Loucy (cell line): ENCODE data around the gene MRPS15.

Experiments used
- H2AFZ ChIP-seq: fragments of 200-600 bp; sonication (generic); 2 replicates; pipeline ENCODE4 v1.6.0; 2016; ENCODE audit warnings: antibody characterized with exemption, mild to moderate bottlenecking, low read length, moderate library complexity
- H3F3A ChIP-seq: fragments of 200-600 bp; 2 replicates; pipeline ENCODE4 v1.6.0; 2016; ENCODE audit warnings: antibody characterized with exemption, low read depth, mild to moderate bottlenecking
- H3K27me3 ChIP-seq: fragments of 200-600 bp; sonication (generic); 2 replicates; pipeline ENCODE4 v1.6.1; 2014; ENCODE audit warnings: low read length, mild to moderate bottlenecking; ENCODE audit not compliant: insufficient read depth, poor library complexity, severe bottlenecking
- H3K36me3 ChIP-seq: fragments of 200-600 bp; sonication (generic); 2 replicates; pipeline ENCODE4 v1.6.1; 2016; ENCODE audit warnings: low read length; ENCODE audit not compliant: insufficient read depth
- H3K4me1 ChIP-seq: fragments of 200-600 bp; sonication (generic); 2 replicates; pipeline ENCODE4 v1.5.1; 2014; ENCODE audit warnings: low read length, mild to moderate bottlenecking; ENCODE audit not compliant: insufficient read depth, poor library complexity, severe bottlenecking
- H3K4me2 ChIP-seq: fragments of 200-600 bp; sonication (generic); 2 replicates; pipeline ENCODE4 v1.6.0; 2014; ENCODE audit warnings: antibody characterized with exemption, low read length, low read depth, mild to moderate bottlenecking; ENCODE audit not compliant: poor library complexity, severe bottlenecking
- H3K4me3 ChIP-seq: fragments of 200-600 bp; sonication (generic); 2 replicates; pipeline ENCODE4 v1.5.1; 2014; ENCODE audit warnings: low read length, mild to moderate bottlenecking, mixed read lengths; ENCODE audit not compliant: poor library complexity, severe bottlenecking
- H3K79me2 ChIP-seq: fragments of 200-600 bp; sonication (generic); 2 replicates; pipeline ENCODE4 v1.6.1; 2014; ENCODE audit warnings: low read length; ENCODE audit not compliant: insufficient read depth
- H3K9ac ChIP-seq: fragments of 200-600 bp; sonication (generic); 2 replicates; pipeline ENCODE4 v1.6.0; 2014; ENCODE audit warnings: mild to moderate bottlenecking, low read depth, low read length, moderate library complexity; ENCODE audit not compliant: poor library complexity, severe bottlenecking
- H3K9me2 ChIP-seq: fragments of 200-600 bp; sonication (generic); replicated peaks from 2 replicates; pipeline ENCODE4 v1.6.1; 2016; ENCODE audit warnings: low read depth, low read length, mixed read lengths
- H3K9me3 ChIP-seq: fragments of 200-600 bp; sonication (generic); 2 replicates; pipeline ENCODE4 v1.6.1; 2014; ENCODE audit warnings: mild to moderate bottlenecking, antibody characterized with exemption, low read length, low read depth; ENCODE audit not compliant: insufficient read depth
- H4K20me1 ChIP-seq: fragments of 200-600 bp; sonication (generic); 2 replicates; pipeline ENCODE4 v1.6.0; 2014; ENCODE audit warnings: antibody characterized with exemption, low read length, mild to moderate bottlenecking; ENCODE audit not compliant: insufficient read depth, poor library complexity, severe bottlenecking
- CTCF ChIP-seq: fragments of 200-600 bp; sonication (generic); conservative IDR thresholded peaks from 2 replicates; pipeline ENCODE4 v1.5.1; 2014; ENCODE audit warnings: mild to moderate bottlenecking, antibody characterized with exemption, low read length
- EZH2phosphoT487 ChIP-seq: fragments of 200-600 bp; IDR thresholded peaks from 2 replicates; pipeline ENCODE4 v1.6.1; 2018; ENCODE audit warnings: antibody characterized with exemption, mild to moderate bottlenecking, moderate library complexity, borderline replicate concordance

The MRPS15 gene

DNA sequence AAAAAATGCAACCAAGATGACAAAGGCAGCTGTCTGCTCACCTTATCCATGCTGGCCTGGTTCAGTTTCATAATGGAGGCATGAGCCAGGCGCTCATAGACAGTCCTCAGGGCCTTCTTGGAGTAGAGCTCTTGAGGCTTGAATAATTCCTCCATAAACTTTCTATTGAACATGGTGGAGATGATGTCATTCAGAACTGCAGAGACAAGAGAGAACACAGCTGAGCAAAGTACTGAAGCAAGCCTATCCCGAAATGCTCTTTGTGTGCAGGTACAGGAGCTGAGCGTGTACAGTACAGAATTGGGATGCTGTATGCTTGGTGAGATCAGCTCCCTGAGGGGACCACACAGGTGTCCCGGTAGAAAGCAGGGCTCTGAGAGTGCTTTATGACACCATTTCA lies 25.5 kb downstream of the MRPS15 start:
- H3K4me2 ChIP-seq = no peak overlapping the region
- no peak for TF ChIP-seq EZH2phosphoT487
- TF ChIP-seq CTCF = no peak

DNA sequence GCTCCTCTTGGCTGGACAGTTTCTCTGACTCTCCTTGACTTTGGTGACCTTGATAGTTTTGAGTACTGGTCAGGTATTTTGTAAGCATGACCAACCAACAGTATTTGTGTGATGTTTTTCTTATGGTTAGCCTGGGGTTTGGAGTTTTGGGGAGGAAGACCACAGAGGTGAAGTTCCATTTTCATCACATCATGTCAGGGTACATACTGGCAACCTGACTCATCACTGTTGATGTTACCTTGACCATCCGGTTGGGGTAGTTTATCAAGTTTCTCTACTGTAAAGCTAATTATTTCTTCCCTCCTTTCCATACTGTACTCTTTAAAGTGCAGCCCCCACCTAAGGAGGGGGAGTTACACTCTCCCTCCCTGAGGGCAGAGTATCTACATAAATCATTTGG lies 27.4 kb downstream of the MRPS15 start:
- Histone ChIP-seq H2AFZ (no peak overlapping the region), H3K4me2 (no peak overlapping the region), H3K4me3 (no peak overlapping the region), H3K9ac (no peak overlapping the region), H3K36me3 (no peaks in the 10 kb centered on the region), H3F3A (no peaks in the 10 kb centered on the region), H4K20me1 (no peaks in the 10 kb centered on the region), H3K9me2 (no peaks in the 10 kb centered on the region), H3K79me2 (no peaks in the 10 kb centered on the region), H3K9me3 (no peaks in the 10 kb centered on the region), H3K27me3 (no peaks in the 10 kb centered on the region), H3K4me1 (no peaks in the 10 kb centered on the region)
- TF ChIP-seq EZH2phosphoT487 (no peak), CTCF (no peak)

More for the DNA sequence above, 25.5 kb downstream of the MRPS15 start:
- H3K4me3 ChIP-seq = no peak overlapping the region
- no peaks in the 10 kb centered on the region for H3K27me3 ChIP-seq
- H3F3A ChIP-seq = no peaks in the 10 kb centered on the region
- no peaks in the 10 kb centered on the region for H3K36me3 ChIP-seq
- H3K9me3 ChIP-seq = no peaks in the 10 kb centered on the region
- no peaks in the 10 kb centered on the region for H4K20me1 ChIP-seq
- no peaks in the 10 kb centered on the region for H3K4me1 ChIP-seq
- H3K9ac ChIP-seq = no peak overlapping the region
- no peaks in the 10 kb centered on the region for H3K9me2 ChIP-seq
- H3K79me2 ChIP-seq = no peaks in the 10 kb centered on the region
- no peak overlapping the region for H2AFZ ChIP-seq

DNA sequence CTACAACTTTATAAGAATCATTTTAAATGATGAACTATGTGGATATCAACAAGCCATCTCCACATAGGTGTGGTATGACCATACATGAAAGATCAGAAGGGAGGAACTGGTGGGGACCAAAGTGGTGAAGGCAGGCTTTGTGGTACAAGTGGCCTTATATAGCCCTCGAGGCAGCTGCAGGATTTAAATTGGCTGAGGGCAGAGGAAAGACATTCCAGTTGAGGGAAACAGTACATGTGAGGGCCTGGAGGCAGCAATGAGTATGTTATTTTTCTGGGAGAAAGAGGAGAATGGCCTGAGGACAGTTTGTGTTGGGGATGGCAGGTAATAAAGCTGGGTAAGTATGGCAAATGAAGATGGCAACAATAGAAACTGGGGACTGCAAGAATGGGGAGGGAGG lies 31.1 kb downstream of the MRPS15 start:
- Histone ChIP-seq H3K9me3 (no peaks in the 10 kb centered on the region), H3K4me1 (no peaks in the 10 kb centered on the region), H2AFZ (no peak overlapping the region), H3K4me3 (no peak overlapping the region), H3K27me3 (no peaks in the 10 kb centered on the region), H3K36me3 (no peaks in the 10 kb centered on the region), H3K4me2 (no peak overlapping the region), H3K9ac (no peak overlapping the region), H3K9me2 (no peaks in the 10 kb centered on the region), H3K79me2 (no peaks in the 10 kb centered on the region), H4K20me1 (no peaks in the 10 kb centered on the region), H3F3A (no peaks in the 10 kb centered on the region)
- TF ChIP-seq CTCF (no peak), EZH2phosphoT487 (no peak)
